ENCODE measurements around the gene FBXL4.

DNA sequence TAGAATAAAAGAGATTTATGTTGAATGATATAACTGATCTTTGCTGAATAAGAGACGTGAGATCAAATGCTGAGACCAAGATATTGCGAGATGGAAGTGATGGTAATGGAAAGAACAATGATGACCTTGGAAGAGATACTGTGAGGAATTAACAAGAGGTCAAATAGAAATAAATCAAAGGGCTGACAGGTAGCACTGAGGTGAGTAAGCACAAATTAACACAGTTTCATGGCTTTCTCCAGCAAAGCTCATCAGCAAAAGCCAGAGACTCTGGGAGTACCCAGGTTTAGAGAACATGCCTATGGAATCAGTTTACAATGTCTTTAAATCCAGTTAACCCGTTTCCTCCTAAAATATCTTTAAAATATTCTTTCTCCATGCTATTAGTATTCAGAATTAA lies 60.1 kb downstream of the FBXL4 start:
- TF ChIP-seq TAF1 (IDR thresholded peaks at IDR 0.05; ENCODE audit: borderline replicate concordance, insufficient read depth, low read length) (no peak), SIN3A (IDR thresholded peaks at IDR 0.05; ENCODE audit: borderline replicate concordance, insufficient read depth, low read length) (no peak), POLR2AphosphoS5 (IDR thresholded peaks at IDR 0.05; ENCODE audit: low read depth, low read length) (no peak)
- TF ChIP-seq, protein P1, sequence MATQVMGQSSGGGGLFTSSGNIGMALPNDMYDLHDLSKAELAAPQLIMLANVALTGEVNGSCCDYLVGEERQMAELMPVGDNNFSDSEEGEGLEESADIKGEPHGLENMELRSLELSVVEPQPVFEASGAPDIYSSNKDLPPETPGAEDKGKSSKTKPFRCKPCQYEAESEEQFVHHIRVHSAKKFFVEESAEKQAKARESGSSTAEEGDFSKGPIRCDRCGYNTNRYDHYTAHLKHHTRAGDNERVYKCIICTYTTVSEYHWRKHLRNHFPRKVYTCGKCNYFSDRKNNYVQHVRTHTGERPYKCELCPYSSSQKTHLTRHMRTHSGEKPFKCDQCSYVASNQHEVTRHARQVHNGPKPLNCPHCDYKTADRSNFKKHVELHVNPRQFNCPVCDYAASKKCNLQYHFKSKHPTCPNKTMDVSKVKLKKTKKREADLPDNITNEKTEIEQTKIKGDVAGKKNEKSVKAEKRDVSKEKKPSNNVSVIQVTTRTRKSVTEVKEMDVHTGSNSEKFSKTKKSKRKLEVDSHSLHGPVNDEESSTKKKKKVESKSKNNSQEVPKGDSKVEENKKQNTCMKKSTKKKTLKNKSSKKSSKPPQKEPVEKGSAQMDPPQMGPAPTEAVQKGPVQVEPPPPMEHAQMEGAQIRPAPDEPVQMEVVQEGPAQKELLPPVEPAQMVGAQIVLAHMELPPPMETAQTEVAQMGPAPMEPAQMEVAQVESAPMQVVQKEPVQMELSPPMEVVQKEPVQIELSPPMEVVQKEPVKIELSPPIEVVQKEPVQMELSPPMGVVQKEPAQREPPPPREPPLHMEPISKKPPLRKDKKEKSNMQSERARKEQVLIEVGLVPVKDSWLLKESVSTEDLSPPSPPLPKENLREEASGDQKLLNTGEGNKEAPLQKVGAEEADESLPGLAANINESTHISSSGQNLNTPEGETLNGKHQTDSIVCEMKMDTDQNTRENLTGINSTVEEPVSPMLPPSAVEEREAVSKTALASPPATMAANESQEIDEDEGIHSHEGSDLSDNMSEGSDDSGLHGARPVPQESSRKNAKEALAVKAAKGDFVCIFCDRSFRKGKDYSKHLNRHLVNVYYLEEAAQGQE (IDR thresholded peaks at IDR 0.05; ENCODE audit: insufficient read depth in 1 of 2, low read depth in 2 of 2, low read length in 2 of 2): no peak

Data from PFSK-1 (cell line).